Measurements from ENCODE around the gene FAM110D.

GRCh38 chr1:26121854-26122773, 36.8 kb upstream of the FAM110D start:
- TF ChIP-seq CTCF (IDR thresholded peaks at IDR 0.05) (no peak), POLR2A (IDR thresholded peaks at IDR 0.05) (no peak)
